GM12875 (cell line): Measurements from ENCODE around the gene ZNHIT2.
A peak's percentile ranks its signal among the peaks of the same experiment; 100 is the strongest.

ENCODE experiments used
- H3K4me3 ChIP-seq: one replicate; pipeline ENCODE4 v1.5.1; 2011; ENCODE audit warnings: low read depth, low read length, control low read depth
- TF ChIP-seq, protein P1 (sequence below): IDR thresholded peaks from 2 replicates; pipeline ENCODE4 v1.5.1; 2011; ENCODE audit warnings: low read depth, mild to moderate bottlenecking, control low read depth, inconsistent platforms, low read length, moderate library complexity, borderline replicate concordance; ENCODE audit not compliant: insufficient read depth

ZNHIT2 gene

DNA sequence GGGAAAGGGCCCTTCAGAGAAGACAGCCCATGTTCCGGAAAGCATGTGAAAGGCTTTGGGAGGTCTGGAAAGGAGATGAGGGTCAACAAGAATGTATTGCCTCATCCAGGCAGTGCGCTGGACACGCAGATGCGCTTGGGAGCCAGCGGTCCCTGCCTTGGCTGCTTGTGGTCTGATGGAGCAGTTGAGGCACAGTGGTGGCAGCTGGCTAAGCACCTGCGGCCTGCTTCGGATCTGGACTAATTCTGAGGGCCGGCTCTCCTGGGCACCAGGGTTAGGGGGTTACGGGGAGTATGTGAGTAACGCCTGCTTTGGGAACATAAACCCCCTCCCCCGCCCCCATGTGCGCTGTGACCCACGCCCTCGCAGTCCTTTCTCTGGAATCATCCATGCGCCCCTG, 10.4 kb downstream of the ZNHIT2 start:
- TF ChIP-seq, protein P1, sequence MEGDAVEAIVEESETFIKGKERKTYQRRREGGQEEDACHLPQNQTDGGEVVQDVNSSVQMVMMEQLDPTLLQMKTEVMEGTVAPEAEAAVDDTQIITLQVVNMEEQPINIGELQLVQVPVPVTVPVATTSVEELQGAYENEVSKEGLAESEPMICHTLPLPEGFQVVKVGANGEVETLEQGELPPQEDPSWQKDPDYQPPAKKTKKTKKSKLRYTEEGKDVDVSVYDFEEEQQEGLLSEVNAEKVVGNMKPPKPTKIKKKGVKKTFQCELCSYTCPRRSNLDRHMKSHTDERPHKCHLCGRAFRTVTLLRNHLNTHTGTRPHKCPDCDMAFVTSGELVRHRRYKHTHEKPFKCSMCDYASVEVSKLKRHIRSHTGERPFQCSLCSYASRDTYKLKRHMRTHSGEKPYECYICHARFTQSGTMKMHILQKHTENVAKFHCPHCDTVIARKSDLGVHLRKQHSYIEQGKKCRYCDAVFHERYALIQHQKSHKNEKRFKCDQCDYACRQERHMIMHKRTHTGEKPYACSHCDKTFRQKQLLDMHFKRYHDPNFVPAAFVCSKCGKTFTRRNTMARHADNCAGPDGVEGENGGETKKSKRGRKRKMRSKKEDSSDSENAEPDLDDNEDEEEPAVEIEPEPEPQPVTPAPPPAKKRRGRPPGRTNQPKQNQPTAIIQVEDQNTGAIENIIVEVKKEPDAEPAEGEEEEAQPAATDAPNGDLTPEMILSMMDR = no peak
- H3K4me3 ChIP-seq = no peak overlapping the region

DNA sequence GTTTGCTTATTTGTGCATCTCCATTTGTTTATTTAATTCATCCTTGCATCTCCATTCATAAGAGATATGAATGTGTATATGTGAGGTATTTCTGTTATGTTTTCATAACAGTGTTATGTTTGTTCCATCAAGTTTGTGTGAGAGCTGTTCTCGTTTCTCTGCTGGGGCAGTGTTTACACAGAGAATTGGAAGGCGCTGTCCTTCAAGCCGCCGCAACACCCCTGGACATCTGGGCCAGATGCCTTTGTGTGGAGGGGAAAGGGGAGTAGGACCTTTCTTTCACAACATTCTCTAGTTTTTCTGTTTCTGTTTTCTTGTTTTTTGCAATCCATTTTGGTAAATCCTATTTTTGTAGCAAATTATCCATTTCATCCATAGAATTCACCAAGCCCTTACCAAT, 12.9 kb downstream of the ZNHIT2 start:
- H3K4me3 ChIP-seq = no peak overlapping the region
- TF ChIP-seq, protein P1 = no peak

DNA sequence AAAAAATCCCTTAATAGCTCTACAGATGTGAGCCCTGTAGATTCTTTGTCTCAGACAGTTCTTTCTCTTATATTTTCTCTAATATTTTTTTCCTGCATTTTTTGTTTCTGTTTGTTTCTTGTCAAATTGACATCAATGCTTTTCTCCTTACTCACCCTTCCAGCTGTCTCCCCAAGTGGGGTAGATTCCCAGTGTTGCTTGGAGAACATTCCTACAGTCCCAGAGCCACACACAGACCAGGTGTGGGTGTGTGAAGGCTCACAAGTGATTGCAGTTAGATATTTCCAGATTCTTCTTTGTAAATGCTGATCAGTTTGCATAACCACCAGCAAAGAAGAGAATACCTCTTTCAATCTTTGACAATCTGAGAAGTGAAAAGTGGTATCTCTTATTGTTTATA, 14.0 kb downstream of the ZNHIT2 start:
- no peak overlapping the region for H3K4me3 ChIP-seq
- TF ChIP-seq, protein P1 = no peak

- TF ChIP-seq, protein P1 = no peak
- no peak overlapping the region for H3K4me3 ChIP-seq
These were observed 15.1 kb downstream of the ZNHIT2 start for GRCh38 chr11:65102142-65103095.

GRCh38 chr11:65100674-65101350, 16.7 kb downstream of the ZNHIT2 start:
- TF ChIP-seq, protein P1 = no peak
- no peak overlapping the region for H3K4me3 ChIP-seq

- TF ChIP-seq, protein P1 = no peak
- peak overlapping the region; percentile 65 for H3K4me3 ChIP-seq
These were observed 20.6 kb downstream of the ZNHIT2 start for GRCh38 chr11:65096926-65097325.
